ENCODE results near the gene PGM2L1.
A peak's percentile ranks its signal among the peaks of the same experiment; 100 is the strongest.

The PGM2L1 gene

GRCh38 chr11:74299015-74299414, 99.2 kb downstream of the PGM2L1 start:
- TF ChIP-seq, protein P1, sequence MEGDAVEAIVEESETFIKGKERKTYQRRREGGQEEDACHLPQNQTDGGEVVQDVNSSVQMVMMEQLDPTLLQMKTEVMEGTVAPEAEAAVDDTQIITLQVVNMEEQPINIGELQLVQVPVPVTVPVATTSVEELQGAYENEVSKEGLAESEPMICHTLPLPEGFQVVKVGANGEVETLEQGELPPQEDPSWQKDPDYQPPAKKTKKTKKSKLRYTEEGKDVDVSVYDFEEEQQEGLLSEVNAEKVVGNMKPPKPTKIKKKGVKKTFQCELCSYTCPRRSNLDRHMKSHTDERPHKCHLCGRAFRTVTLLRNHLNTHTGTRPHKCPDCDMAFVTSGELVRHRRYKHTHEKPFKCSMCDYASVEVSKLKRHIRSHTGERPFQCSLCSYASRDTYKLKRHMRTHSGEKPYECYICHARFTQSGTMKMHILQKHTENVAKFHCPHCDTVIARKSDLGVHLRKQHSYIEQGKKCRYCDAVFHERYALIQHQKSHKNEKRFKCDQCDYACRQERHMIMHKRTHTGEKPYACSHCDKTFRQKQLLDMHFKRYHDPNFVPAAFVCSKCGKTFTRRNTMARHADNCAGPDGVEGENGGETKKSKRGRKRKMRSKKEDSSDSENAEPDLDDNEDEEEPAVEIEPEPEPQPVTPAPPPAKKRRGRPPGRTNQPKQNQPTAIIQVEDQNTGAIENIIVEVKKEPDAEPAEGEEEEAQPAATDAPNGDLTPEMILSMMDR (IDR thresholded peaks at IDR 0.05), result no peak
- no peak overlapping the region for H3K27ac ChIP-seq
- DNase-seq (ENCODE audit: low spot score), result no peak
- H3K4me3 ChIP-seq, result no peak overlapping the region

DNA sequence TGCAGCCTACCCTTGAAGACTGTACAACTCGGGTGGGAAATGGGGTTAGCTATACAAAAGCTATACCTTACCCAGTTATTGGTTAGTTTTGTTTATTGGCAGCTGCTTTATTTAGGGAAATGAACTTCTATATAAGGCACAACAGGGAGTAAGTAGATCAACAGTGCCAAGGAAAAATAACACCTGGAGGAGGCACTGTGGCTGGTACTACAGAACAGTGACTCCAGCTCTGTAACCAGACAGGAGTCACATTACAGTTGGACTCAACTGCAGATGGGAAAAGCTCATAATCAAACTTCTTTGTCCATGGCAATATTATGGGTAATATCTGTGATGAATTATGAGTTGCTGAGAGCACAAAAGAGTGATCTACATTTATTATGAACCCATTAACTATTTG, 100.7 kb downstream of the PGM2L1 start:
- no peak overlapping the region for H3K27ac ChIP-seq
- no peak for DNase-seq (ENCODE audit: low spot score)
- TF ChIP-seq, protein P1 (IDR thresholded peaks at IDR 0.05), result no peak
- H3K4me3 ChIP-seq, result no peak overlapping the region

- TF ChIP-seq, protein P1 (IDR thresholded peaks at IDR 0.05), result no peak
- no peak overlapping the region for H3K4me3 ChIP-seq
Observed at GRCh38 chr11:74288911-74289310, 109.3 kb downstream of the PGM2L1 start.

GRCh38 chr11:74288161-74288560, 110.1 kb downstream of the PGM2L1 start:
- no peak for DNase-seq (ENCODE audit: low spot score)
- TF ChIP-seq, protein P1 (IDR thresholded peaks at IDR 0.05), result no peak
- Histone ChIP-seq H3K4me3 (no peak overlapping the region), H3K27ac (peak overlapping the region in 1 of 2 donors; percentile 38)

More at GRCh38 chr11:74288911-74289310, 109.3 kb downstream of the PGM2L1 start:
- H3K27ac ChIP-seq, result no peak overlapping the region
- no peak for DNase-seq (ENCODE audit: low spot score)

DNA sequence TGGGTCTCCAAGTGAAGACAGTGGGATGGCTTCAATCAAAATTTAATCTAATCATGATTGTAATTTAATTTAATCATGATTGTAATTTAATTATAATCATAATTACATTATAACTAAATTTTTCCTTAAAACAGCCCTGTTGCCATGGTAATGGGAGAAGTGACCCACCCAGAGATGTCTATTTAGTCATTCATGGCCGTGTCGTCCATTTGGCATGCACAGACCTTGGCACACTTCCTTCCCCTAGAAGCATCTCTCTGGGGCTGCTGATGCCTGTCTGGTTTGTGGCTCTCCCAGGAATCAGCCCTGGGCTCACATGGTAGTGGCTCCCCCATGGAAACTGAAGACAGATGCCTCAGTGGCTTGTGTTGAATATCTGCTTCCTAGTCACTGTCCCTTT, 113.8 kb downstream of the PGM2L1 start:
- no peak overlapping the region for H3K27ac ChIP-seq
- TF ChIP-seq, protein P1 (IDR thresholded peaks at IDR 0.05), result no peak
- H3K4me3 ChIP-seq, result no peak overlapping the region
- DNase-seq (ENCODE audit: low spot score), result no peak

DNA sequence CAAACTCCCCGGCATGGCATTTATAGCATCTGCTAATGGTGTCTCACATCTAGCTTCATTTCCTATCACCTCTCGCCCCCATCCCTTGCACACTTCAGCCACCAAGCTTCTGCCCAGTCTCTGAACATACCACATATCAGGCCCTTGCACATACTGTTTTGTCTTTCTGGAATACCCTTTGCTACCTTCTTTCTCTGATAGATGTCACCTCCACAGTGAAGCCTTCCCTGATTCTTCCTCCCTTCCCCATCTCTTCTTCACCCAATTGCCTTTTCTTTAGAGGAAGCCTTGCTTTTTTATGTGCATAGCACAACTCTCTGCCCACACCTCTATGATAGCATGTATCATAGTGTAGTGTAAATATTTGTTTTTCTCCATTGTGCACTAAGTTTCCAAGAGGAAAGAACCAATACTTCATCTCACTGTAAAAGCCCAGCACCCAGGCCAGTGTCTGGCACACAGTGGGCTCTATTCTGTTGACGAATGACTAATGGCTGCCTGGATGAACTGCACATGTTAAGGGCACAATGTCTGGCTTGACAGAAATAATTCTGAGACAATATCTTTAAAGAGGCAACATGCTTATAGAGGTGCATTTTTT, 114.6 kb downstream of the PGM2L1 start:
- H3K4me3 ChIP-seq, result no peak overlapping the region
- no peak for DNase-seq (ENCODE audit: low spot score)
- H3K27ac ChIP-seq, result no peak overlapping the region
- TF ChIP-seq, protein P1 (IDR thresholded peaks at IDR 0.05), result no peak

DNA sequence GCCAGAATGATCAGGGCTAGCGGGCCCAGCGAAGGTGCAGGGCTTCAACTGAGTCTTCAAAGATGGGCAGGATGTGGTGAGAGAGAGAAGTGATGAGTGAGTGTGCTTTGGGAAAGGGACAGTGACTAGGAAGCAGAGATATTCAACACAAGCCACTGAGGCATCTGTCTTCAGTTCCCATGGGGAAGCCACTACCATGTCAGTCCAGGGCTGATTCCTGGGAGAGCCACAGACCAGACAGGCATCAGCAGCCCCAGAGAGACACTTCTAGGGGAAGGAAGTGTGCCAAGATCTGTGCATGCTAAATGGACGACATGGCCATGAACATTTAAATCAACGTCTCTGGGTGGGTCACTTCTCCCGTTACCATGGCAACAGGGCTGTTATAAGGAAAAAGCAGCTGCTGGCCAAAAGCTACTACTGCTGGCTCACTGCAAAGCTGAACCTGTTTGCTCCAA, 115.3 kb downstream of the PGM2L1 start:
- no peak for DNase-seq (ENCODE audit: low spot score)
- Histone ChIP-seq H3K27ac (no peak overlapping the region), H3K4me3 (no peak overlapping the region)
- TF ChIP-seq, protein P1 (IDR thresholded peaks at IDR 0.05), result no peak
